PC-9 (cell line): ENCODE data around the gene USP37.

Source experiments
- EZH2 ChIP-seq: fragments of 200-600 bp; sonication (generic); IDR thresholded peaks from 2 replicates; pipeline ENCODE4 v1.8.0; 2017; ENCODE audit warnings: antibody characterized with exemption, low read depth
- TF ChIP-seq, protein P1 (sequence below): fragments of 200-600 bp; sonication (generic); conservative IDR thresholded peaks from 2 replicates; pipeline ENCODE4 v1.6.1; 2017; ENCODE audit warnings: mixed run types, antibody characterized with exemption, mild to moderate bottlenecking, moderate library complexity

DNA sequence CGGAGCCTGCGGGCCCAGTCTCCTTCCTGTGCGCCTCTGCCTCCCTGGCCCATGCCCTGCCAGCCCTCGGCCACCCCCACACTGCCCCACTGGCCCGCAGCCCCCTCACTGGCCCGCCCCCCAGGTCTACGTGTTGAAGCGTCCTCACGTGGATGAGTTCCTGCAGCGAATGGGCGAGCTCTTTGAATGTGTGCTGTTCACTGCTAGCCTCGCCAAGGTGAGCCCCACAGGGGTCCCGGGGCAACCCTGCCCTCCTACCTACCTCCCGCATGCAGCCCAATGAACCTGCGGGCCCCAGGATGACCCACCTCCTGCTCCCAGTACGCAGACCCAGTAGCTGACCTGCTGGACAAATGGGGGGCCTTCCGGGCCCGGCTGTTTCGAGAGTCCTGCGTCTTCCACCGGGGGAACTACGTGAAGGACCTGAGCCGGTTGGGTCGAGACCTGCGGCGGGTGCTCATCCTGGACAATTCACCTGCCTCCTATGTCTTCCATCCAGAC, 165.2 kb downstream of the USP37 start:
- TF ChIP-seq, protein P1, sequence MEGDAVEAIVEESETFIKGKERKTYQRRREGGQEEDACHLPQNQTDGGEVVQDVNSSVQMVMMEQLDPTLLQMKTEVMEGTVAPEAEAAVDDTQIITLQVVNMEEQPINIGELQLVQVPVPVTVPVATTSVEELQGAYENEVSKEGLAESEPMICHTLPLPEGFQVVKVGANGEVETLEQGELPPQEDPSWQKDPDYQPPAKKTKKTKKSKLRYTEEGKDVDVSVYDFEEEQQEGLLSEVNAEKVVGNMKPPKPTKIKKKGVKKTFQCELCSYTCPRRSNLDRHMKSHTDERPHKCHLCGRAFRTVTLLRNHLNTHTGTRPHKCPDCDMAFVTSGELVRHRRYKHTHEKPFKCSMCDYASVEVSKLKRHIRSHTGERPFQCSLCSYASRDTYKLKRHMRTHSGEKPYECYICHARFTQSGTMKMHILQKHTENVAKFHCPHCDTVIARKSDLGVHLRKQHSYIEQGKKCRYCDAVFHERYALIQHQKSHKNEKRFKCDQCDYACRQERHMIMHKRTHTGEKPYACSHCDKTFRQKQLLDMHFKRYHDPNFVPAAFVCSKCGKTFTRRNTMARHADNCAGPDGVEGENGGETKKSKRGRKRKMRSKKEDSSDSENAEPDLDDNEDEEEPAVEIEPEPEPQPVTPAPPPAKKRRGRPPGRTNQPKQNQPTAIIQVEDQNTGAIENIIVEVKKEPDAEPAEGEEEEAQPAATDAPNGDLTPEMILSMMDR: no peak
- TF ChIP-seq EZH2: no peak
